ENCODE measurements around the gene TBC1D9B.

- no peak for TF ChIP-seq CTCF (conservative IDR thresholded peaks at IDR 0.05 in 1 of 2, IDR thresholded peaks at IDR 0.05 in 1 of 2; ENCODE audit: low read depth in 1 of 2, low read length in 2 of 2)
- TF ChIP-seq EZH2 (IDR thresholded peaks at IDR 0.05; ENCODE audit: low read length, missing control alignments) = no peak
Measured at GRCh38 chr5:179836225-179837019, 71.3 kb downstream of the TBC1D9B start.
